CD14-positive monocyte (primary cell): Measurements from ENCODE around the gene SPNS3. TPM values are rescaled to one million over a fixed set of nuclear protein-coding genes. Genes with fewer than 3 reads are reported as not detected.

ENCODE experiments used
- DNase-seq, 3 donors: peaks; one replicate each; pipeline ENCODE4 v3.0.0-alpha.2; 2011 to 2022
- H2AFZ ChIP-seq: 2 replicates; pipeline ENCODE4 v1.6.0; 2012; ENCODE audit warnings: mild to moderate bottlenecking, low read depth, low read length, inconsistent platforms; ENCODE audit not compliant: insufficient read depth, poor library complexity, severe bottlenecking
- H3K27ac ChIP-seq, 2 donors: 1 replicate in 1 of 2; 2 replicates in 1 of 2; pipeline ENCODE4 v1.5.1; 2012 to 2013; ENCODE audit warnings: low read length in 2 of 2, control low read depth in 1 of 2, inconsistent platforms in 1 of 2, low read depth in 1 of 2, mild to moderate bottlenecking in 1 of 2
- H3K27me3 ChIP-seq, 2 donors: one replicate each; pipeline versions ENCODE4 v1.6.0 to v1.6.1; 2011 to 2013; ENCODE audit warnings: low read length in 2 of 2; ENCODE audit not compliant: control insufficient read depth in 2 of 2, insufficient read depth in 2 of 2
- H3K36me3 ChIP-seq, 2 donors: replicated peaks in 1 of 2; 1 replicate in 1 of 2; 2 replicates in 1 of 2; pipeline versions ENCODE4 v1.5.1 to v1.6.1; 2012 to 2013; ENCODE audit warnings: low read length in 2 of 2, control low read depth in 1 of 2, inconsistent platforms in 1 of 2, mild to moderate bottlenecking in 1 of 2; ENCODE audit not compliant: insufficient read depth in 2 of 2, control insufficient read depth in 1 of 2
- H3K4me1 ChIP-seq, 2 donors: 1 replicate in 1 of 2; 2 replicates in 1 of 2; pipeline versions ENCODE4 v1.5.1 to v1.6.1; 2012 to 2013; ENCODE audit warnings: low read length in 2 of 2, control low read depth in 1 of 2, inconsistent platforms in 1 of 2, mild to moderate bottlenecking in 1 of 2, moderate library complexity in 1 of 2; ENCODE audit not compliant: insufficient read depth in 2 of 2, control insufficient read depth in 1 of 2
- H3K4me2 ChIP-seq: replicated peaks from 2 replicates; pipeline ENCODE3; 2012; ENCODE audit warnings: low read length, moderate library complexity, mild to moderate bottlenecking; ENCODE audit not compliant: poor library complexity, severe bottlenecking; ENCODE audit errors: extremely low read depth
- H3K4me3 ChIP-seq, 3 experiments: fragments of 200-600 bp in 1 of 3; sonication (generic) in 1 of 3; replicated peaks in 1 of 3; 1 replicate in 2 of 3; 2 replicates in 1 of 3; pipeline ENCODE4 v1.5.1; 2011 to 2013; ENCODE audit warnings: low read length in 3 of 3, mild to moderate bottlenecking in 3 of 3, control low read depth in 2 of 3, low read depth in 2 of 3, inconsistent platforms in 1 of 3, moderate library complexity in 1 of 3
- H3K79me2 ChIP-seq: 2 replicates; pipeline ENCODE4 v1.6.0; 2012; ENCODE audit warnings: mild to moderate bottlenecking, control low read depth, inconsistent platforms, low read length, moderate library complexity; ENCODE audit not compliant: insufficient read depth
- H3K9ac ChIP-seq: 2 replicates; pipeline ENCODE4 v1.6.0; 2017; ENCODE audit warnings: low read length, mild to moderate bottlenecking; ENCODE audit not compliant: insufficient read depth, poor library complexity, severe bottlenecking
- H3K9me3 ChIP-seq, 2 donors: replicated peaks in 1 of 2; 1 replicate in 1 of 2; 2 replicates in 1 of 2; pipeline versions ENCODE4 v1.5.1 to v1.6.1; 2012 to 2013; ENCODE audit warnings: low read length in 2 of 2, control low read depth in 1 of 2; ENCODE audit not compliant: control insufficient read depth in 1 of 2, insufficient read depth in 1 of 2
- H4K20me1 ChIP-seq: 2 replicates; pipeline ENCODE4 v1.6.0; 2012; ENCODE audit warnings: mild to moderate bottlenecking, low read length, control low read depth, moderate library complexity; ENCODE audit not compliant: insufficient read depth
- H3K27ac Mint-ChIP-seq, 7 donors: one replicate each; pipeline ENCODE4 v1.8.0; 2020; ENCODE audit warnings: mild to moderate bottlenecking in 7 of 7, mixed read lengths in 7 of 7, moderate library complexity in 6 of 7, inconsistent platforms in 2 of 7
- H3K27me3 Mint-ChIP-seq, 3 donors: one replicate each; pipeline ENCODE4 v1.8.0; 2021 to 2022; ENCODE audit warnings: low read depth in 3 of 3, mild to moderate bottlenecking in 3 of 3, mixed read lengths in 3 of 3, moderate library complexity in 3 of 3, inconsistent platforms in 1 of 3
- H3K36me3 Mint-ChIP-seq, 2 donors: one replicate each; pipeline ENCODE4 v1.8.0; 2020; ENCODE audit warnings: mixed read lengths in 2 of 2, inconsistent platforms in 1 of 2, mild to moderate bottlenecking in 1 of 2
- H3K4me1 Mint-ChIP-seq: one replicate; pipeline ENCODE4 v1.8.0; 2020; ENCODE audit warnings: mild to moderate bottlenecking, mixed read lengths
- H3K4me3 Mint-ChIP-seq, 2 donors: one replicate each; pipeline ENCODE4 v1.8.0; 2020; ENCODE audit warnings: mild to moderate bottlenecking in 2 of 2, mixed read lengths in 2 of 2, moderate library complexity in 1 of 2
- H3K9me3 Mint-ChIP-seq, 7 donors: one replicate each; pipeline ENCODE4 v1.8.0; 2020 to 2022; ENCODE audit warnings: mixed read lengths in 7 of 7, mild to moderate bottlenecking in 6 of 7, moderate library complexity in 6 of 7, inconsistent platforms in 2 of 7
- CTCF ChIP-seq: fragments of 200-600 bp; IDR thresholded peaks from one replicate; pipeline ENCODE4 v1.8.0; 2022; ENCODE audit warnings: antibody characterized with exemption, mild to moderate bottlenecking
- WGBS: methylation state at CpG from one replicate; pipeline ENCODE4 v1.1.5; 2013; ENCODE audit warnings: missing lambda C conversion rate; ENCODE audit not compliant: insufficient coverage; 5-methylcytosine and 5-hydroxymethylcytosine counted together
- intact Hi-C, 2 donors: fragments of 100-400 bp; cut with micrococcal nuclease; formaldehyde crosslinking; loops; one replicate each; pipeline versions ENCODE4 v1.15.0 to v1.15.1; 2023
- polyA plus RNA-seq, 3 donors: library from polyadenylated mRNA; depleted of rRNA in 1 of 3; unstranded in 2 of 3; stranded (reverse) in 1 of 3; fragments of 300-500 nt in 2 of 3; fragments of >200 nt in 1 of 3; fragmentation: Illumina TruSeq in 2 of 3; gene quantifications; 1 replicate in 2 of 3; 2 replicates in 1 of 3; pipeline ENCODE4 v1.2.3, GENCODE V29; 2012 to 2021

The SPNS3 gene
- polyA plus RNA-seq, 3 donors: 2.3 to 5.7 (median 4.5) TPM

- Mint-ChIP-seq H3K4me3 (no peak overlapping the region), H3K4me1 (peaks cover 2% of the 10 kb centered on the region), H3K27me3 (peaks cover 1 to 16% (median 5%) of the 10 kb centered on the region in 3 donors), H3K36me3 (no peaks in the 10 kb centered on the region), H3K27ac (no peak overlapping the region), H3K9me3 (no peaks in the 10 kb centered on the region)
- no peak overlapping the region for H3K9ac ChIP-seq
- 94% methylated on average over 8 of the region's 10 CpGs for WGBS
- no peaks in the 10 kb centered on the region for H3K27me3 ChIP-seq
- DNase-seq: no peak
- H3K79me2 ChIP-seq: no peaks in the 10 kb centered on the region
- H3K36me3 ChIP-seq: no peaks in the 10 kb centered on the region
- H3K4me3 ChIP-seq: no peak overlapping the region
- H4K20me1 ChIP-seq: no peaks in the 10 kb centered on the region
- no peaks in the 10 kb centered on the region for H3K4me1 ChIP-seq
- intact Hi-C loops: no loop called here
- no peak overlapping the region for H3K27ac ChIP-seq
- no peak for TF ChIP-seq CTCF
- H2AFZ ChIP-seq: no peak overlapping the region
- no peaks in the 10 kb centered on the region for H3K9me3 ChIP-seq
- H3K4me2 ChIP-seq: no peak overlapping the region
Observed at GRCh38 chr17:4406386-4406785, 27.4 kb upstream of the SPNS3 start.

- H3K4me1 Mint-ChIP-seq: peaks cover 2% of the 10 kb centered on the region
- H3K9me3 ChIP-seq: no peaks in the 10 kb centered on the region
- no peaks in the 10 kb centered on the region for H3K79me2 ChIP-seq
- no peaks in the 10 kb centered on the region for H3K27me3 ChIP-seq
- DNase-seq: no peak
- H3K4me2 ChIP-seq: no peak overlapping the region
- H4K20me1 ChIP-seq: no peaks in the 10 kb centered on the region
- no peak for TF ChIP-seq CTCF
- H3K9me3 Mint-ChIP-seq: no peaks in the 10 kb centered on the region
- intact Hi-C loops: no loop called here
- no peaks in the 10 kb centered on the region for H3K36me3 Mint-ChIP-seq
- H2AFZ ChIP-seq: no peak overlapping the region
- H3K27me3 Mint-ChIP-seq: peaks cover 4 to 15% (median 7%) of the 10 kb centered on the region in 3 donors
- H3K27ac ChIP-seq: no peak overlapping the region
- H3K36me3 ChIP-seq: no peaks in the 10 kb centered on the region
- H3K9ac ChIP-seq: no peak overlapping the region
- H3K27ac Mint-ChIP-seq: no peak overlapping the region
- H3K4me3 ChIP-seq: no peak overlapping the region
- no peaks in the 10 kb centered on the region for H3K4me1 ChIP-seq
- 92% methylated on average over 5 of the region's 7 CpGs for WGBS
- H3K4me3 Mint-ChIP-seq: no peak overlapping the region
Observed at GRCh38 chr17:4407216-4407615, 26.5 kb upstream of the SPNS3 start.
